ENCODE measurements around the gene SORCS3.

- TF ChIP-seq CBX8 (IDR thresholded peaks at IDR 0.05; ENCODE audit: borderline replicate concordance, extremely low read depth, low read depth, low read length, poor library complexity, severe bottlenecking) (no peak), CTCF (IDR thresholded peaks at IDR 0.05 in 2 of 3, conservative IDR thresholded peaks at IDR 0.05 in 1 of 3; ENCODE audit: insufficient read depth in 2 of 3, low read depth in 1 of 3, low read length in 3 of 3) (no peak), ZKSCAN1 (IDR thresholded peaks at IDR 0.05; ENCODE audit: low read depth, low read length) (no peak), CCNT2 (IDR thresholded peaks at IDR 0.05; ENCODE audit: borderline replicate concordance, extremely low read depth, insufficient read length, low read depth, low read length) (no peak), SMARCE1 (IDR thresholded peaks at IDR 0.05) (no peak), EP300 (IDR thresholded peaks at IDR 0.05; ENCODE audit: low read length) (no peak)
Measured at GRCh38 chr10:105025092-105025491, 384.0 kb downstream of the SORCS3 start.

All from K562 (cell line).